B cell (primary cell): ENCODE results near the gene SOX8. TPM values are rescaled to one million over a fixed set of nuclear protein-coding genes. Genes with fewer than 3 reads are reported as not detected.

Experiments used
- ATAC-seq: fragments of 200-7000 bp; cut with Tn5 transposase; one replicate; pipeline ENCODE4 v1.10.0; 2021; ENCODE audit warnings: low read depth, mild to moderate bottlenecking, moderate number of reproducible peaks, moderate library complexity
- CTCF ChIA-PET: fragments of 350-600 bp; sonication (Branson Sonifier 250); formaldehyde crosslinking; loops from one replicate; lab custom pipeline; 2021; ENCODE audit warnings: antibody characterized with exemption, inconsistent platforms; lab: Charles Lee
- POLR2A ChIA-PET: fragments of 350-600 bp; sonication (Branson Sonifier 250); formaldehyde crosslinking; loops from one replicate; lab custom pipeline; 2021; ENCODE audit warnings: antibody characterized with exemption; lab: Charles Lee
- DNase-seq: peaks from one replicate; pipeline ENCODE4 v3.0.0; 2013
- H2AFZ ChIP-seq: 2 replicates; pipeline ENCODE4 v1.6.1; 2012; ENCODE audit warnings: mild to moderate bottlenecking, low read depth, low read length; ENCODE audit not compliant: insufficient read depth, poor library complexity, severe bottlenecking
- H3K27ac ChIP-seq, 2 donors: 1 replicate in 1 of 2; 2 replicates in 1 of 2; pipeline ENCODE4 v1.5.1; 2012 to 2013; ENCODE audit warnings: low read length in 2 of 2, mild to moderate bottlenecking in 2 of 2, moderate library complexity in 1 of 2
- H3K27me3 ChIP-seq, 4 experiments: fragments of 200-600 bp in 1 of 4; sonication (generic) in 1 of 4; replicated peaks in 1 of 4; 1 replicate in 2 of 4; 2 replicates in 2 of 4; pipeline versions ENCODE4 v1.6.1 to v1.7.0; 2013 to 2016; ENCODE audit warnings: low read length in 3 of 4, mild to moderate bottlenecking in 2 of 4, mixed read lengths in 1 of 4, moderate library complexity in 1 of 4; ENCODE audit not compliant: insufficient read depth in 4 of 4, control insufficient read depth in 3 of 4; ENCODE audit errors: control extremely low read depth in 1 of 4
- H3K36me3 ChIP-seq, 2 experiments: replicated peaks in 1 of 2; 1 replicate in 1 of 2; 2 replicates in 1 of 2; pipeline versions ENCODE4 v1.6.1 to v1.7.1; 2013; ENCODE audit warnings: low read length in 1 of 2; ENCODE audit not compliant: insufficient read depth in 2 of 2, control insufficient read depth in 1 of 2; ENCODE audit errors: control extremely low read depth in 1 of 2, extremely low read depth in 1 of 2
- H3K4me1 ChIP-seq, 2 donors: fragments of 200-600 bp in 1 of 2; sonication (generic) in 1 of 2; 1 replicate in 1 of 2; 2 replicates in 1 of 2; pipeline versions ENCODE4 v1.5.1 to v1.6.1; 2013 to 2017; ENCODE audit warnings: low read length in 2 of 2; ENCODE audit not compliant: control insufficient read depth in 2 of 2, insufficient read depth in 2 of 2
- H3K4me2 ChIP-seq: replicated peaks from 2 replicates; pipeline ENCODE3; 2012; ENCODE audit warnings: mild to moderate bottlenecking, low read depth, low read length; ENCODE audit not compliant: poor library complexity, severe bottlenecking
- H3K4me3 ChIP-seq, 5 experiments: fragments of 200-600 bp in 1 of 5; sonication (generic) in 1 of 5; 1 replicate in 3 of 5; 2 replicates in 2 of 5; pipeline versions ENCODE4 v1.5.1 to v1.7.0; 2011 to 2016; ENCODE audit warnings: low read length in 4 of 5, mild to moderate bottlenecking in 4 of 5, low read depth in 2 of 5, control low read depth in 1 of 5, moderate library complexity in 1 of 5; ENCODE audit not compliant: insufficient read depth in 1 of 5; ENCODE audit errors: control extremely low read depth in 1 of 5, extremely low read depth in 1 of 5
- H3K79me2 ChIP-seq: fragments of 200-600 bp; sonication (generic); one replicate; pipeline ENCODE4 v1.6.0; 2016; ENCODE audit warnings: low read length; ENCODE audit not compliant: control insufficient read depth, insufficient read depth
- H3K9ac ChIP-seq: fragments of 200-600 bp; sonication (generic); 2 replicates; pipeline ENCODE4 v1.6.1; 2017; ENCODE audit warnings: mild to moderate bottlenecking, low read length, moderate library complexity
- H3K9me3 ChIP-seq, 3 donors: one replicate each; pipeline versions ENCODE4 v1.6.1 to v1.7.1; 2013; ENCODE audit warnings: low read length in 2 of 3; ENCODE audit not compliant: control insufficient read depth in 2 of 3, insufficient read depth in 1 of 3; ENCODE audit errors: control extremely low read depth in 1 of 3
- H4K20me1 ChIP-seq: 2 replicates; pipeline ENCODE4 v1.6.0; 2012; ENCODE audit warnings: mild to moderate bottlenecking, low read length; ENCODE audit not compliant: insufficient read depth, control insufficient read depth, poor library complexity, severe bottlenecking
- H3K27ac Mint-ChIP-seq: one replicate; pipeline ENCODE4 v1.8.0; 2021; ENCODE audit warnings: mixed read lengths
- H3K27me3 Mint-ChIP-seq: one replicate; pipeline ENCODE4 v1.8.0; 2021; ENCODE audit warnings: mixed read lengths
- H3K4me1 Mint-ChIP-seq: one replicate; pipeline ENCODE4 v1.8.0; 2021; ENCODE audit warnings: mixed read lengths
- H3K4me3 Mint-ChIP-seq: one replicate; pipeline ENCODE4 v1.8.0; 2021; ENCODE audit warnings: mixed read lengths
- H3K9me3 Mint-ChIP-seq: one replicate; pipeline ENCODE4 v1.8.0; 2022; ENCODE audit warnings: mixed read lengths; ENCODE audit not compliant: insufficient read depth
- EZH2 ChIP-seq: IDR thresholded peaks from 2 replicates; pipeline ENCODE4 v1.6.1; 2012; ENCODE audit warnings: borderline replicate concordance, low read depth, mild to moderate bottlenecking, moderate library complexity, low read length; ENCODE audit not compliant: insufficient read depth, poor library complexity, severe bottlenecking
- WGBS: methylation state at CpG from one replicate; pipeline ENCODE4 v1.1.5; 2013; ENCODE audit warnings: missing lambda C conversion rate; ENCODE audit not compliant: insufficient coverage; 5-methylcytosine and 5-hydroxymethylcytosine counted together
- intact Hi-C: fragments of 100-400 bp; cut with micrococcal nuclease; formaldehyde crosslinking; loops from one replicate; pipeline ENCODE4 v1.10.0; 2022
- polyA plus RNA-seq: library from polyadenylated mRNA; depleted of rRNA; stranded (reverse); fragments of >200 nt; gene quantifications from 2 replicates; pipeline ENCODE4 v1.2.3, GENCODE V29; 2012
- total RNA-seq, 2 donors: library from RNA; stranded (reverse); fragments of 120-200 nt in 1 of 2; gene quantifications; 1 replicate in 1 of 2; 2 replicates in 1 of 2; pipeline versions ENCODE4 v1.2.3 to v1.2.4, GENCODE V29; 2013 to 2022
- TF ChIP-seq, protein P1 (sequence below): fragments of 200-600 bp; IDR thresholded peaks from one replicate; pipeline ENCODE4 v1.8.0; 2022; ENCODE audit warnings: antibody characterized with exemption, mild to moderate bottlenecking

SOX8 gene
- total and polyA plus RNA-seq, 2 donors (not counting 1 experiment from before 2014, with no cell fraction given), result 0.03 to 1.2 TPM

- Histone ChIP-seq H3K4me3 (no peak overlapping the region), H2AFZ (no peak overlapping the region), H3K27me3 (no peaks in the 10 kb centered on the region), H4K20me1 (peaks cover 16% of the 10 kb centered on the region), H3K4me2 (no peak overlapping the region), H3K9ac (no peak overlapping the region), H3K4me1 (no peaks in the 10 kb centered on the region), H3K9me3 (peaks cover 0 to 4% (median 0%) of the 10 kb centered on the region in 3 donors), H3K79me2 (peaks cover 6% of the 10 kb centered on the region), H3K36me3 (peaks cover 0 to 2% of the 10 kb centered on the region in 2 experiments), H3K27ac (no peak overlapping the region)
- CTCF ChIA-PET, result no interaction called here
- Mint-ChIP-seq H3K27me3 (no peaks in the 10 kb centered on the region), H3K4me3 (no peak overlapping the region), H3K9me3 (no peaks in the 10 kb centered on the region), H3K27ac (no peak overlapping the region), H3K4me1 (peaks cover 10% of the 10 kb centered on the region)
- TF ChIP-seq, protein P1, sequence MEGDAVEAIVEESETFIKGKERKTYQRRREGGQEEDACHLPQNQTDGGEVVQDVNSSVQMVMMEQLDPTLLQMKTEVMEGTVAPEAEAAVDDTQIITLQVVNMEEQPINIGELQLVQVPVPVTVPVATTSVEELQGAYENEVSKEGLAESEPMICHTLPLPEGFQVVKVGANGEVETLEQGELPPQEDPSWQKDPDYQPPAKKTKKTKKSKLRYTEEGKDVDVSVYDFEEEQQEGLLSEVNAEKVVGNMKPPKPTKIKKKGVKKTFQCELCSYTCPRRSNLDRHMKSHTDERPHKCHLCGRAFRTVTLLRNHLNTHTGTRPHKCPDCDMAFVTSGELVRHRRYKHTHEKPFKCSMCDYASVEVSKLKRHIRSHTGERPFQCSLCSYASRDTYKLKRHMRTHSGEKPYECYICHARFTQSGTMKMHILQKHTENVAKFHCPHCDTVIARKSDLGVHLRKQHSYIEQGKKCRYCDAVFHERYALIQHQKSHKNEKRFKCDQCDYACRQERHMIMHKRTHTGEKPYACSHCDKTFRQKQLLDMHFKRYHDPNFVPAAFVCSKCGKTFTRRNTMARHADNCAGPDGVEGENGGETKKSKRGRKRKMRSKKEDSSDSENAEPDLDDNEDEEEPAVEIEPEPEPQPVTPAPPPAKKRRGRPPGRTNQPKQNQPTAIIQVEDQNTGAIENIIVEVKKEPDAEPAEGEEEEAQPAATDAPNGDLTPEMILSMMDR, result no peak
- TF ChIP-seq EZH2, result no peak
- ATAC-seq (no peak), DNase-seq (no peak)
- 100% methylated on average over 14 of the region's 22 CpGs for WGBS
- POLR2A ChIA-PET, result no interaction called here
- intact Hi-C loops, result no loop called here
Measured at GRCh38 chr16:962366-962765, 19.2 kb upstream of the SOX8 start.

DNA sequence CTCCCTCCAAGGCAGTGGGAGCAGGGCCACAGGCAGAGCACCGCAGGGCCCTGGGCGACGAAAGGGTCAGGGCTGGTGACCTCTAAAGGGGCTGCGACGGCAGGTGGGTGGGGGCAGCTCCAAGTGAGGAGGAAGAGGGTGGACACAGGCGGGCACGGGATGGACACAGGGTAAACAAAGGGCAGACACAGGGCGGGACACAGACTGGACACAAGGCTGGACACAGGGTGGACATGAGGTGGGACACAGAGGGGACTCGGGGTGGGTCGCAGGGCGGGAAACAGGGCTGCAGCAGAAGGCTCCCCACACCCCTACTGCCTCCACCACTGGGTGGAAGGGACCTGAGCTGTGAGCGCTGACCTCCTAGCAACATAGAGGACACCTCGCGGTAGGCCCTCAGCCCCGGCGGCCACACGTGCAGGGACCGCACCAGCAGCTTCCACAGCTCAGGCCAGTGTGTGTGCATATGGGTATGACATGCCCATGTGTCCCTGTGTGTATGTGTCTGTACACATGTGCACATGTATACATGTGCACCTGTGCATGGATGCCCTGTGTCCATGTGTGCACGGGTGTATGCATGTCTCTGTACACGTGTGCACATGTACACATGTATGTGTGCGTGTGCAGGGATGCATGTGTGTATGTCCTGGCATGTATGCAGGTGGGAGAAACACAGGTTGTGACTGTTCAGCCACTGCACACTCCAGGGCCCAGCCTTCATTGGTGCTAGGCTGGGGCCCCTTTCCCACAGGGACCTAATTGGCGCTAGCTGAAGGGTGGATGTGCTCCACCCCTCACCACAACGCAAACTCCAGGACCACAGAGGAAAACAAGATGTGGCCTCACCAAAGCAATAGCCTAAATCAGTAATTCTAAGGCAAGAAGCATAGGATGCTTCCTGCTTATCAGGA lies 18.4 kb upstream of the SOX8 start:
- Histone ChIP-seq H3K27ac (no peak overlapping the region), H3K4me2 (no peak overlapping the region), H3K9me3 (peaks cover 0 to 4% (median 0%) of the 10 kb centered on the region in 3 donors), H4K20me1 (peaks cover 21% of the 10 kb centered on the region), H2AFZ (no peak overlapping the region), H3K27me3 (no peaks in the 10 kb centered on the region), H3K36me3 (peaks cover 0 to 2% of the 10 kb centered on the region in 2 experiments), H3K4me1 (no peaks in the 10 kb centered on the region), H3K9ac (no peak overlapping the region), H3K4me3 (no peak overlapping the region), H3K79me2 (peaks cover 6% of the 10 kb centered on the region)
- TF ChIP-seq, protein P1, result no peak
- TF ChIP-seq EZH2, result no peak
- Mint-ChIP-seq H3K9me3 (no peaks in the 10 kb centered on the region), H3K27me3 (no peaks in the 10 kb centered on the region), H3K27ac (no peak overlapping the region), H3K4me1 (peaks cover 10% of the 10 kb centered on the region), H3K4me3 (no peak overlapping the region)
- intact Hi-C loops, result no loop called here
- ChIA-PET CTCF (no interaction called here), POLR2A (interaction anchor here (0.7 kb wide), 1 partner anchor 18 kb away, joined by 5 read pairs; no protein-coding TSS in a partner anchor)
- WGBS, result 96% methylated on average over 18 of the region's 23 CpGs
- DNase-seq (no peak), ATAC-seq (no peak)
